ENCODE results near the gene OR52E1.

DNA sequence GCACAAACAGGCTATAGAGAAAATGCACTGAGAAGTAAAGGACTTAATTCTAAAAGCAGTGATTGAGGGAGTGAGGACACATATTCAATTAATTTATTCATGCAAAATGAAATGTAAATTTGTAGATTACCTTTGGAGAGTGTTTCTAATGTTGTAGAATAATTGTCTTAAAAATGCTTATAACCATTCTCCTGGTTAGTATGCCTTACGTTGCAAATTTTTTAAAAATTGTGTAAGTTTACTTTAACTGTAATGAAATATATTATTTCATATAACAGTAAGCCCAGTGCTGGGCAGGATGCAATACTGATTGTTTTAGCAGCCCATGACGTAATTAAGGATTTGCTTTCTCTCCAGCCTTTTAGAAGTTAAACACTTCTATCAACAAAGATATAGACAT is 26.6 kb downstream of the OR52E1 start:
- TF ChIP-seq, protein P1, sequence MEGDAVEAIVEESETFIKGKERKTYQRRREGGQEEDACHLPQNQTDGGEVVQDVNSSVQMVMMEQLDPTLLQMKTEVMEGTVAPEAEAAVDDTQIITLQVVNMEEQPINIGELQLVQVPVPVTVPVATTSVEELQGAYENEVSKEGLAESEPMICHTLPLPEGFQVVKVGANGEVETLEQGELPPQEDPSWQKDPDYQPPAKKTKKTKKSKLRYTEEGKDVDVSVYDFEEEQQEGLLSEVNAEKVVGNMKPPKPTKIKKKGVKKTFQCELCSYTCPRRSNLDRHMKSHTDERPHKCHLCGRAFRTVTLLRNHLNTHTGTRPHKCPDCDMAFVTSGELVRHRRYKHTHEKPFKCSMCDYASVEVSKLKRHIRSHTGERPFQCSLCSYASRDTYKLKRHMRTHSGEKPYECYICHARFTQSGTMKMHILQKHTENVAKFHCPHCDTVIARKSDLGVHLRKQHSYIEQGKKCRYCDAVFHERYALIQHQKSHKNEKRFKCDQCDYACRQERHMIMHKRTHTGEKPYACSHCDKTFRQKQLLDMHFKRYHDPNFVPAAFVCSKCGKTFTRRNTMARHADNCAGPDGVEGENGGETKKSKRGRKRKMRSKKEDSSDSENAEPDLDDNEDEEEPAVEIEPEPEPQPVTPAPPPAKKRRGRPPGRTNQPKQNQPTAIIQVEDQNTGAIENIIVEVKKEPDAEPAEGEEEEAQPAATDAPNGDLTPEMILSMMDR (conservative IDR thresholded peaks at IDR 0.05; ENCODE audit: low read depth, low read length): no peak
- TF ChIP-seq EZH2 (IDR thresholded peaks at IDR 0.05; ENCODE audit: low read length, unreplicated experiment) (no peak), EZH2phosphoT487 (IDR thresholded peaks at IDR 0.05; ENCODE audit: borderline replicate concordance, low read length) (no peak)
